Spleen (tissue), 11 donors: Measurements from ENCODE around the gene COL8A1. TPM values are rescaled to one million over a fixed set of nuclear protein-coding genes. Genes with fewer than 3 reads are reported as not detected.

Experiments used
- DNase-seq: peaks from one replicate; pipeline ENCODE4 v3.0.0-alpha.2; 2020
- H3K27ac ChIP-seq, 8 donors: fragments of 200-600 bp; sonication (generic) in 7 of 8; 1 replicate in 4 of 8; 2 replicates in 4 of 8; pipeline versions ENCODE4 v1.5.0 to v1.8.0; 2016 to 2021; ENCODE audit warnings: inconsistent platforms in 4 of 8, mild to moderate bottlenecking in 4 of 8, moderate library complexity in 1 of 8
- H3K27me3 ChIP-seq, 7 donors: fragments of 200-600 bp; sonication (generic) in 6 of 7; replicated peaks in 1 of 7; 1 replicate in 4 of 7; 2 replicates in 3 of 7; pipeline versions ENCODE4 v1.5.0 to v1.8.0; 2016 to 2021; ENCODE audit warnings: inconsistent platforms in 3 of 7, mild to moderate bottlenecking in 1 of 7
- H3K36me3 ChIP-seq, 6 donors: fragments of 200-600 bp; sonication (generic) in 5 of 6; 1 replicate in 4 of 6; 2 replicates in 2 of 6; pipeline versions ENCODE4 v1.5.0 to v1.8.0; 2016 to 2021; ENCODE audit warnings: inconsistent platforms in 2 of 6
- H3K4me1 ChIP-seq, 6 donors: fragments of 200-600 bp; sonication (generic) in 5 of 6; 1 replicate in 3 of 6; 2 replicates in 3 of 6; pipeline versions ENCODE4 v1.5.0 to v1.8.0; 2016 to 2021; ENCODE audit warnings: inconsistent platforms in 3 of 6
- H3K4me3 ChIP-seq, 8 donors: fragments of 200-600 bp; sonication (generic) in 7 of 8; 1 replicate in 4 of 8; 2 replicates in 4 of 8; pipeline versions ENCODE4 v1.5.0 to v1.8.0; 2016 to 2021; ENCODE audit warnings: inconsistent platforms in 4 of 8, mild to moderate bottlenecking in 4 of 8, moderate library complexity in 2 of 8
- H3K9me3 ChIP-seq, 8 donors: fragments of 200-600 bp; sonication (generic) in 7 of 8; 1 replicate in 4 of 8; 2 replicates in 4 of 8; pipeline versions ENCODE4 v1.5.0 to v1.8.0; 2016 to 2021; ENCODE audit warnings: inconsistent platforms in 4 of 8
- CTCF ChIP-seq, 11 experiments: fragments of 200-600 bp in 7 of 11; fragments of 450-650 bp in 4 of 11; sonication (generic) in 4 of 11; IDR thresholded peaks in 8 of 11; conservative IDR thresholded peaks in 3 of 11; 1 replicate in 7 of 11; 2 replicates in 4 of 11; pipeline versions ENCODE4 v1.4.0 to v1.8.0; 2016 to 2021; ENCODE audit warnings: antibody characterized with exemption in 11 of 11, inconsistent platforms in 4 of 11, mild to moderate bottlenecking in 1 of 11
- POLR2A ChIP-seq, 3 donors: fragments of 450-650 bp; IDR thresholded peaks; one replicate each; pipeline ENCODE4 v1.5.1; 2017; ENCODE audit warnings: antibody characterized with exemption in 3 of 3, mild to moderate bottlenecking in 1 of 3
- POLR2AphosphoS5 ChIP-seq, 3 donors: sonication (generic); formaldehyde crosslinking; IDR thresholded peaks; one replicate each; pipeline ENCODE4 v1.5.1; 2017; ENCODE audit warnings: antibody characterized with exemption in 3 of 3
- WGBS, 5 donors: extraction: QIAGEN DNeasy Blood & Tissue Kit in 3 of 5; methylation state at CpG; one replicate each; pipeline versions ENCODE4 v1.1.5 to v1.1.7; 2013 to 2018; 5-methylcytosine and 5-hydroxymethylcytosine counted together
- intact Hi-C: fragments of 100-400 bp; cut with DNase I; formaldehyde crosslinking; loops from one replicate; pipeline ENCODE4 v1.15.0; 2023; ENCODE audit warnings: low total_unique reads
- polyA plus RNA-seq, 3 donors: library from polyadenylated mRNA; stranded (reverse); fragments of 200-250 nt; gene quantifications; one replicate each; pipeline ENCODE4 v1.2.1, GENCODE V29; 2013
- total RNA-seq, 7 donors: library from RNA; depleted of rRNA in 3 of 7; stranded (reverse); fragments of >200 nt in 3 of 7; fragmentation: NEBNext Ultra II Directional in 4 of 7; extraction: Animal tissue kit (Norgen Biotek cat#: 25700) in 4 of 7; gene quantifications; one replicate each; pipeline versions ENCODE4 v1.1.0 to v1.2.1, GENCODE V29; 2016 to 2021
- donor health status: healthy with polysubstance abuse.
- donor health status: DM: no; HTN: no; CAD: no; lungs with moderate emphysema.
- donor health status: DM: no; HTN: no; CAD: no.
- donor health status: Bipolar disorder and iron deficiency.
- donor health status: healthy.
- donor health status: DM: no; HTN: no; CAD: no.
- donor health status: DM: yes; HTN: yes; CAD: no.

Gene COL8A1
- total and polyA plus RNA-seq, 10 donors: 0.22 to 3.1 (median 1.4) TPM

GRCh38 chr3:99639579-99639978 lies 1.2 kb downstream of the COL8A1 start:
- H3K9me3 ChIP-seq: no peaks in the 10 kb centered on the region
- intact Hi-C loops: no loop called here
- TF ChIP-seq POLR2A (IDR thresholded peaks at IDR 0.05) (no peak), CTCF (IDR thresholded peaks at IDR 0.05 in 8 of 11, conservative IDR thresholded peaks at IDR 0.05 in 3 of 11) (no peak), POLR2AphosphoS5 (IDR thresholded peaks at IDR 0.05) (no peak)
- peaks cover 0 to 64% (median 43%) of the 10 kb centered on the region in 7 donors for H3K27me3 ChIP-seq
- H3K36me3 ChIP-seq: no peaks in the 10 kb centered on the region
- no peak overlapping the region for H3K27ac ChIP-seq
- peaks cover 5 to 18% (median 13%) of the 10 kb centered on the region in 6 donors for H3K4me1 ChIP-seq
- H3K4me3 ChIP-seq: no peak overlapping the region
- DNase-seq: no peak
- 42 to 64% (median 48%) methylated on average over 1 of the region's 1 CpG for WGBS, 5 donors

GRCh38 chr3:99640214-99640851 lies 1.9 kb downstream of the COL8A1 start:
- Histone ChIP-seq H3K4me3 (no peak overlapping the region), H3K27ac (no peak overlapping the region), H3K27me3 (peaks cover 0 to 58% (median 37%) of the 10 kb centered on the region in 7 donors), H3K4me1 (peaks cover 5 to 18% (median 13%) of the 10 kb centered on the region in 6 donors), H3K36me3 (no peaks in the 10 kb centered on the region), H3K9me3 (no peaks in the 10 kb centered on the region)
- TF ChIP-seq POLR2A (IDR thresholded peaks at IDR 0.05) (no peak), CTCF (IDR thresholded peaks at IDR 0.05 in 8 of 11, conservative IDR thresholded peaks at IDR 0.05 in 3 of 11) (no peak), POLR2AphosphoS5 (IDR thresholded peaks at IDR 0.05) (no peak)
- 81 to 93% (median 89%) methylated on average over 6 of the region's 6 CpGs for WGBS, 5 donors
- intact Hi-C loops: no loop called here
- no peak for DNase-seq

GRCh38 chr3:99641480-99641879 lies 3.1 kb downstream of the COL8A1 start:
- H3K4me3 ChIP-seq: no peak overlapping the region
- no peaks in the 10 kb centered on the region for H3K36me3 ChIP-seq
- H3K9me3 ChIP-seq: no peaks in the 10 kb centered on the region
- 51 to 77% (median 68%) methylated on average over 2 of the region's 2 CpGs for WGBS, 5 donors
- no peak for DNase-seq
- peaks cover 0 to 46% (median 28%) of the 10 kb centered on the region in 7 donors for H3K27me3 ChIP-seq
- no peak overlapping the region for H3K27ac ChIP-seq
- TF ChIP-seq CTCF (IDR thresholded peaks at IDR 0.05 in 8 of 11, conservative IDR thresholded peaks at IDR 0.05 in 3 of 11) (no peak), POLR2AphosphoS5 (IDR thresholded peaks at IDR 0.05) (no peak), POLR2A (IDR thresholded peaks at IDR 0.05) (no peak)
- H3K4me1 ChIP-seq: peaks cover 5 to 18% (median 13%) of the 10 kb centered on the region in 6 donors
- intact Hi-C loops: no loop called here

DNA sequence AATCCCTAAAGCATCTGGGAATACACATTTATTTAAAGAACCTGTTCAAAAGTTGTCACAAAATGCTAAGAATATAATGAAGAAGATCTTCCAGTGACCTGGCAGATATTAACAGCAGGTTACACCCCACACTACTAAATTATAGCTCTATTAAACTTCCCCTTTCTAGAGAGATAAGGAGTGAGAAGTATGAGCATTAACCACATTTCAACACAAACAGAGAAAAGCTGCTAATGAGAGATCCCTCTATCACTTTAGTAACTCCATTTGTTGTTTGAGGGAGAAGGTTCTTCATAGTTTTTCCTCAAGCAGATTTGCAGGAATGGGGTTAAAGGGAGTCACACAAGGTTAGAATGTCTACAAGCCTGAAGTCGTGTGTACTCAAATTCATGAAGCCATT lies 3.6 kb downstream of the COL8A1 start:
- H3K4me3 ChIP-seq: no peak overlapping the region
- no peaks in the 10 kb centered on the region for H3K9me3 ChIP-seq
- intact Hi-C loops: no loop called here
- H3K4me1 ChIP-seq: peaks cover 5 to 17% (median 12%) of the 10 kb centered on the region in 6 donors
- WGBS, 5 donors: 45 to 67% (median 46%) methylated on average over 1 of the region's 1 CpG
- H3K27ac ChIP-seq: no peak overlapping the region
- no peak for DNase-seq
- peaks cover 0 to 41% (median 23%) of the 10 kb centered on the region in 7 donors for H3K27me3 ChIP-seq
- no peaks in the 10 kb centered on the region for H3K36me3 ChIP-seq
- TF ChIP-seq CTCF (IDR thresholded peaks at IDR 0.05 in 8 of 11, conservative IDR thresholded peaks at IDR 0.05 in 3 of 11): no peak
- TF ChIP-seq POLR2A (IDR thresholded peaks at IDR 0.05): no peak
- no peak for TF ChIP-seq POLR2AphosphoS5 (IDR thresholded peaks at IDR 0.05)
